ENCODE measurements around the gene VKORC1L1.
"Not testable (repeated sequence)": the region's sequence is repeated elsewhere in the genome, so short reads cannot be mapped to it uniquely, and the experiment has no call there.

Gene VKORC1L1

GRCh38 chr7:65872776-65873581 is at the start of gene VKORC1L1:
TSS of gene VKORC1L1 (plus strand) at chr7:65873074. CDS start at chr7:65873372, 298 bp downstream.
- peak; percentile 79 for DNase-seq

GRCh38 chr7:65827366-65827765 is 45.5 kb upstream of the VKORC1L1 start:
- DNase-seq: no peak

GRCh38 chr7:65832281-65832680 is 40.6 kb upstream of the VKORC1L1 start:
- DNase-seq: no peak

- not testable (repeated sequence) for DNase-seq
Observed at GRCh38 chr7:65836684-65837083, 36.2 kb upstream of the VKORC1L1 start.

- not testable (repeated sequence) for DNase-seq
Observed at GRCh38 chr7:65837541-65837956, 35.3 kb upstream of the VKORC1L1 start.

- no peak for DNase-seq
Observed at GRCh38 chr7:65839846-65840245, 33.0 kb upstream of the VKORC1L1 start.

- DNase-seq: no peak
Observed at GRCh38 chr7:65840446-65840845, 32.4 kb upstream of the VKORC1L1 start.

GRCh38 chr7:65843616-65844015 is 29.3 kb upstream of the VKORC1L1 start:
- not testable (repeated sequence) for DNase-seq

- no peak for DNase-seq
Observed at GRCh38 chr7:65846008-65846570, 26.8 kb upstream of the VKORC1L1 start.

- DNase-seq: not testable (repeated sequence)
Observed at GRCh38 chr7:65853426-65853825, 19.4 kb upstream of the VKORC1L1 start.

GRCh38 chr7:65853892-65854291 is 19.0 kb upstream of the VKORC1L1 start:
- not testable (repeated sequence) for DNase-seq

- DNase-seq: not testable (repeated sequence)
Observed at GRCh38 chr7:65857321-65857894, 15.5 kb upstream of the VKORC1L1 start.

- not testable (repeated sequence) for DNase-seq
Observed at GRCh38 chr7:65858660-65859059, 14.2 kb upstream of the VKORC1L1 start.

GRCh38 chr7:65866244-65866643 is 6.6 kb upstream of the VKORC1L1 start:
- not testable (repeated sequence) for DNase-seq

GRCh38 chr7:65867681-65868080 is 5.2 kb upstream of the VKORC1L1 start:
- not testable (repeated sequence) for DNase-seq

GRCh38 chr7:65869312-65869711 is 3.6 kb upstream of the VKORC1L1 start:
- not testable (repeated sequence) for DNase-seq

GRCh38 chr7:65871451-65871850 is 1.4 kb upstream of the VKORC1L1 start:
- DNase-seq: not testable (repeated sequence)

GRCh38 chr7:65873582-65874193 is 814 bp downstream of the VKORC1L1 start:
- not testable (repeated sequence) for DNase-seq

- DNase-seq: not testable (repeated sequence)
Observed at GRCh38 chr7:65875715-65876114, 2.8 kb downstream of the VKORC1L1 start.

GRCh38 chr7:65879292-65880153 is 6.6 kb downstream of the VKORC1L1 start:
- not testable (repeated sequence) for DNase-seq

GRCh38 chr7:65880242-65880641 is 7.4 kb downstream of the VKORC1L1 start:
- DNase-seq: not testable (repeated sequence)

GRCh38 chr7:65884983-65885382 is 12.1 kb downstream of the VKORC1L1 start:
- DNase-seq: not testable (repeated sequence)

Measured in NCI-H2029 treated with DMSO at 0.1 percent for 48 hours (cell line).